ENCODE measurements around the gene OR7G1. TPM values are rescaled to one million over a fixed set of nuclear protein-coding genes. Genes with fewer than 3 reads are reported as not detected.

Gene OR7G1
- total RNA-seq, 2 donors from 2014 or later: not detected

DNA sequence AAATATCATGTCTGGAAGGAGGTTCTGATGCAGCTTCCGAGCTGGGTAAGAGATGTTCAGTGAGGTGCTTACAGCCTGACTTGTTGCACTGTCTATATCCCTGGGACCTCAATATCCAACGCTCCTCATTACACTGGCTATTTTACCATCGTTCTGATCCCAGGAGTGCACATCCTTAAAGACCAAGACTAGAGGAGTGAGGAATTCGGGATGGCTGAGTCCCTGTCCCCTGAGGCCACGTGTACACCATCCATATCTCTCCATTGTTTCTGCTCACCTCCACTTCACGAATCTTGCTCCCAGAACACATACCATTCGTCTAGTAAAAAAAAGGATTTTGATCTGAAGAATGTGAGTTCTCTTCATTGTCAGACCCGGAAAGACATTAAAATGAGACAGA, 8.2 kb downstream of the OR7G1 start, which contains the start of gene OR7G2:
OR7G2 (minus strand) TSS at position 101 of the 400 bp plus-strand sequence. CDS start 4,232 bp downstream, outside the sequence.
- H3K27me3 ChIP-seq: no peaks in the 10 kb centered on the region
- H3K9ac ChIP-seq (ENCODE audit: low read depth in 2 of 2, low read length in 2 of 2): no peak within 1 kb of the TSS
- no peaks in the 10 kb centered on the region for H3K9me3 ChIP-seq
- DNase-seq: no peak
- H3K36me3 ChIP-seq: no peaks in the 10 kb centered on the region
- H3K27ac ChIP-seq: no peak within 1 kb of the TSS
- TF ChIP-seq, protein P1, sequence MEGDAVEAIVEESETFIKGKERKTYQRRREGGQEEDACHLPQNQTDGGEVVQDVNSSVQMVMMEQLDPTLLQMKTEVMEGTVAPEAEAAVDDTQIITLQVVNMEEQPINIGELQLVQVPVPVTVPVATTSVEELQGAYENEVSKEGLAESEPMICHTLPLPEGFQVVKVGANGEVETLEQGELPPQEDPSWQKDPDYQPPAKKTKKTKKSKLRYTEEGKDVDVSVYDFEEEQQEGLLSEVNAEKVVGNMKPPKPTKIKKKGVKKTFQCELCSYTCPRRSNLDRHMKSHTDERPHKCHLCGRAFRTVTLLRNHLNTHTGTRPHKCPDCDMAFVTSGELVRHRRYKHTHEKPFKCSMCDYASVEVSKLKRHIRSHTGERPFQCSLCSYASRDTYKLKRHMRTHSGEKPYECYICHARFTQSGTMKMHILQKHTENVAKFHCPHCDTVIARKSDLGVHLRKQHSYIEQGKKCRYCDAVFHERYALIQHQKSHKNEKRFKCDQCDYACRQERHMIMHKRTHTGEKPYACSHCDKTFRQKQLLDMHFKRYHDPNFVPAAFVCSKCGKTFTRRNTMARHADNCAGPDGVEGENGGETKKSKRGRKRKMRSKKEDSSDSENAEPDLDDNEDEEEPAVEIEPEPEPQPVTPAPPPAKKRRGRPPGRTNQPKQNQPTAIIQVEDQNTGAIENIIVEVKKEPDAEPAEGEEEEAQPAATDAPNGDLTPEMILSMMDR (IDR thresholded peaks at IDR 0.05): no peak
- H3K4me1 ChIP-seq: no peaks in the 10 kb centered on the region
- intact Hi-C loops (cut with DNase I): no loop called here
- no peak within 1 kb of the TSS for H3K4me3 ChIP-seq

DNA sequence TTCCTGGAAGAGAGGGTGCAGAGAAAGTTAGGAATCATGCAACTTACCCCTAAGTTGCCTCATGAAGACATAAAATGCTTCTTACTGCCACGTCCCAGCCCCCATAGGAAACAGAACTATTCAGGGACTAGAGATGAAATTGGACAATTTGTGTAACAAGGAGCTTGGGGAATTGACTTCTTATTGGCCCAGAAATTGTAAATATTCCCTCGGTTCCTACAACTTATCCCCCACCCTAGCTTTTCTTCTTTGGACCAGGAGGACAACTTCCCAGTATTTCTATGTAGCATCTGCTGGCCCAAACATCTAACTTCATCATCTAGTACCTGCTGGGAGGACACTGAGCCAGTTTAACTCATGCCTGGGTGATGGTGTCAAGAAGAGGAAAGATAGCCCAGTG, 28.8 kb downstream of the OR7G1 start, which contains the start of gene OR1M1:
OR1M1 (plus strand) TSS at position 301 of the 400 bp plus-strand sequence. CDS start 6,184 bp downstream, outside the sequence.
- Histone ChIP-seq H3K4me3 (no peak within 1 kb of the TSS), H3K9me3 (no peaks in the 10 kb centered on the region), H3K27me3 (no peaks in the 10 kb centered on the region), H3K4me1 (no peaks in the 10 kb centered on the region), H3K9ac (ENCODE audit: low read depth in 2 of 2, low read length in 2 of 2) (no peak within 1 kb of the TSS), H3K36me3 (no peaks in the 10 kb centered on the region), H3K27ac (no peak within 1 kb of the TSS)
- no peak for DNase-seq
- intact Hi-C loops (cut with DNase I): no loop called here
- TF ChIP-seq, protein P1 (IDR thresholded peaks at IDR 0.05): no peak

DNA sequence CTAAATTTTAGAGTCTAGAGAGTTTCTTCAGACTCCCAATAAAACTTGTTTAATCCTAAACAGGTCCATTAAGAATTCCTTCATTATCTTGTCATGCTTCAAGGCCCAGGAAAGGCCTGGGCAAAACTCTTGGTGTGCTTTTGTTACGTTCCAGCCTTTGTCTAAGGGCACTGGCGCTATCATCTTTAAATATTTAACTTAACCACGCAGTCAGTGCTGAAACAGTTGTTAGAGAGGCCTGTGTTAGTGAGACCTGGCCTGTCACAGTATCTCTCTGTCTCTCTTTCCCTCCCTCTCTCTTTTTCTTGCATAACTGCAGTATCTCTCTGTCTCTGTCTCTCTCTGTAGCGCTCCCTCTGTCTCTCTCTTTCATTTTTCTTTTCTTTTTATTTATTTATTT, 36.9 kb downstream of the OR7G1 start:
- no peak for DNase-seq
- Histone ChIP-seq H3K4me1 (no peaks in the 10 kb centered on the region), H3K9me3 (no peaks in the 10 kb centered on the region), H3K4me3 (no peak overlapping the region), H3K9ac (ENCODE audit: low read depth in 2 of 2, low read length in 2 of 2) (no peak overlapping the region), H3K27me3 (no peaks in the 10 kb centered on the region), H3K36me3 (no peaks in the 10 kb centered on the region), H3K27ac (no peak overlapping the region)
- intact Hi-C loops (cut with DNase I): loop anchor here (1.0 kb wide), 1 partner anchor 423 kb away; no protein-coding TSS in a partner anchor
- TF ChIP-seq, protein P1 (IDR thresholded peaks at IDR 0.05): no peak

DNA sequence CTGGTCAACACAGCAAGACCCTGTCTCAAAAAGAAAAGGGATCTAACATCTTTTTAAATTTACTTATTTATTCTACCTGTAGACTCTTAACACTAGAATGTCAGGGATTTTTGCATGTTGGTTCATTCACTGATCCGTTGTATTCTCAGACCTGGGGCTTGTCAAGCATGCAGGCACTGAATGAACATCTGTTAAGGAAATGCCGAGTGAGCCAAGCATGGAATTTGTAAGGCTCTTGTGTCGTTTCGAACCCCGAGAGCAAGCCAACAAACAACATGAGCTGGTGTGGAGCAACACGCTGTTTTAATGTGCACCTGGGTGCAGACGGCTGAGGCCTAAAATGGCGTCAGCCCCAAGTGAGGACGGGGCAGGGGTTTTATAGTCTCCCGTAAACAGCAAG, 38.7 kb downstream of the OR7G1 start:
- intact Hi-C loops (cut with DNase I): no loop called here
- Histone ChIP-seq H3K9me3 (no peaks in the 10 kb centered on the region), H3K9ac (ENCODE audit: low read depth in 2 of 2, low read length in 2 of 2) (no peak overlapping the region), H3K27me3 (no peaks in the 10 kb centered on the region), H3K27ac (no peak overlapping the region), H3K4me3 (no peak overlapping the region), H3K36me3 (no peaks in the 10 kb centered on the region), H3K4me1 (no peaks in the 10 kb centered on the region)
- DNase-seq: no peak
- TF ChIP-seq, protein P1 (IDR thresholded peaks at IDR 0.05): no peak

DNA sequence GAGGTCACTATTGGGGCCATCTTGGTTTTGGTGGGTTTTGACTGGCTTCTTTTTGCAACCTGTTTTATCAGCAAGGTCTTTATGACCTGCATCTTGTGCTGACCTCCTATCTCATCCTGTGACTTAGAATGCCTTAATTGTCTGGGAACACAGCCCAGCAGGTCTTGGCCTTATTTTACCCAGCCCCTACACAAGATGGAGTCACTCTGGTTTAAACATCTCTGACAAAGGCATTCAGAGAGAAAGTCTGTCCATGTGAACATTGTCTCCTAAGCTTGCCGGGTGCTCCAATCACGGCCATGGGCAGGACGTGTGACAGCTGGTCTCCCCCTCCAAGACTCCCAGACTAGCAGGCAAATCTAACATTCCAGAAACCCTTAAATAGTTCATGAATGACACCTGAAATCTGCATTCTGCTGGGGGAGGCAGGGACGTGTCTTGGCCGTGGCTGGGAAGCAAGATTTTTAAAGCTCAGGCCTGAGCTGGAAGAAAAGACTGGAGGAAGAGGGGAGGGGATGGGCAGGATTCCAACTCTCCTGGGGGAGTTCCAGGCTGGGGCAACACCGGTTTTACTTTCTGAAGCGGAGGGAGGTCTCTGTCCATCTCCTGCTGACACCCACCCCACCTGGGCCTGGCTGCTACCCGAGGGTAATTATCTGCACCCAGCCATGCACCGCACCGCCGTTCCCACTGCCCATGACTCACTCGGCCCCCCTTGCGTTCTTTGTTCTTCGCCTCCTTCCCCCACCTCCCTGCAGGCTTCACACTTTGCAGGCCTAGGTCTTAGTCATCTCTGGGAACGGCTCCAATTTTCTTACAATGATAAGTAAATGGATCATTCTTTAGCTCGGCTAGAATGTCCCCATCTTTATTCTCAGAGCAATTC, 40.3 kb downstream of the OR7G1 start:
- DNase-seq: peak; percentile 41
- no peak overlapping the region for H3K9ac ChIP-seq (ENCODE audit: low read depth in 2 of 2, low read length in 2 of 2)
- no peaks in the 10 kb centered on the region for H3K9me3 ChIP-seq
- H3K4me1 ChIP-seq: no peaks in the 10 kb centered on the region
- H3K27ac ChIP-seq: no peak overlapping the region
- intact Hi-C loops (cut with DNase I): no loop called here
- TF ChIP-seq, protein P1 (IDR thresholded peaks at IDR 0.05): no peak
- no peaks in the 10 kb centered on the region for H3K27me3 ChIP-seq
- H3K36me3 ChIP-seq: no peaks in the 10 kb centered on the region
- H3K4me3 ChIP-seq: no peak overlapping the region

Measured in colonic mucosa (tissue), 4 donors.